OCI-LY3 (cell line): Measurements from ENCODE around the gene PRKCE.

Experiments
- EZH2phosphoT487 ChIP-seq: fragments of 200-600 bp; shearing (Covaris generic); IDR thresholded peaks from 2 replicates; pipeline ENCODE4 v1.6.1; 2018; ENCODE audit warnings: antibody characterized with exemption, mixed run types, low read depth
- TF ChIP-seq, protein P1 (sequence below): fragments of 200-600, 300-600 bp; sonication (generic); IDR thresholded peaks from 2 replicates; pipeline ENCODE4 v1.5.1; 2014; ENCODE audit warnings: antibody characterized with exemption, low read length, low read depth

DNA sequence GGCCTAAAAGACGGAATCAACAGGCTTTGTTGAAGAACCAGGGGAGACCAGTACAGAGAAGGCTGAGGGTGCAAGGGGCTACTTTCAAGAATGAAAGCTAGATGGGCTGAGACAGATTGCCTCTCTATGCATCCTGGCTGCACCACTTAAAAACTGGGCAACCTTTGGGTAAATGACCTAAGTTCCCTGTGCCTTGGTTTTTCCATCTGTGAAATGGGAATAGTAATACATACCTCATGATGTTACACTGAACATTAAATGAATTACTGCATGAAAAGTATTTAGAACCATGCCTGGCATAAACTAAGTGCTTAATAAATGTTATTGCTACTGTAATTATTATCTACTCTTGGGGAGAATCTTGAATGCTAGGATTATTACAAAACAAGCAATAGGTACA, 106.5 kb downstream of the PRKCE start:
- TF ChIP-seq EZH2phosphoT487 = no peak
- TF ChIP-seq, protein P1, sequence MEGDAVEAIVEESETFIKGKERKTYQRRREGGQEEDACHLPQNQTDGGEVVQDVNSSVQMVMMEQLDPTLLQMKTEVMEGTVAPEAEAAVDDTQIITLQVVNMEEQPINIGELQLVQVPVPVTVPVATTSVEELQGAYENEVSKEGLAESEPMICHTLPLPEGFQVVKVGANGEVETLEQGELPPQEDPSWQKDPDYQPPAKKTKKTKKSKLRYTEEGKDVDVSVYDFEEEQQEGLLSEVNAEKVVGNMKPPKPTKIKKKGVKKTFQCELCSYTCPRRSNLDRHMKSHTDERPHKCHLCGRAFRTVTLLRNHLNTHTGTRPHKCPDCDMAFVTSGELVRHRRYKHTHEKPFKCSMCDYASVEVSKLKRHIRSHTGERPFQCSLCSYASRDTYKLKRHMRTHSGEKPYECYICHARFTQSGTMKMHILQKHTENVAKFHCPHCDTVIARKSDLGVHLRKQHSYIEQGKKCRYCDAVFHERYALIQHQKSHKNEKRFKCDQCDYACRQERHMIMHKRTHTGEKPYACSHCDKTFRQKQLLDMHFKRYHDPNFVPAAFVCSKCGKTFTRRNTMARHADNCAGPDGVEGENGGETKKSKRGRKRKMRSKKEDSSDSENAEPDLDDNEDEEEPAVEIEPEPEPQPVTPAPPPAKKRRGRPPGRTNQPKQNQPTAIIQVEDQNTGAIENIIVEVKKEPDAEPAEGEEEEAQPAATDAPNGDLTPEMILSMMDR = no peak
